Measurements from ENCODE around the gene LMNA. TPM values are rescaled to one million over a fixed set of nuclear protein-coding genes. Genes with fewer than 3 reads are reported as not detected.
A peak's percentile ranks its signal among the peaks of the same experiment; 100 is the strongest.
"Not testable (repeated sequence)": the region's sequence is repeated elsewhere in the genome, so short reads cannot be mapped to it uniquely, and the experiment has no call there.

Gene LMNA
- total RNA-seq, 1 experiment from 2014 or later = 2,065 TPM

- peak; percentile 75 for DNase-seq (ENCODE audit: low spot score)
Observed at GRCh38 chr1:156104065-156104810, 10.3 kb upstream of the LMNA start.

GRCh38 chr1:156104861-156105832 is 9.4 kb upstream of the LMNA start:
- no peak for DNase-seq (ENCODE audit: low spot score)

GRCh38 chr1:156106624-156107488 is 7.7 kb upstream of the LMNA start:
- DNase-seq (ENCODE audit: low spot score) = no peak

- DNase-seq (ENCODE audit: low spot score) = no peak
Observed at GRCh38 chr1:156108057-156108456, 6.5 kb upstream of the LMNA start.

- DNase-seq (ENCODE audit: low spot score) = no peak
Observed at GRCh38 chr1:156108664-156109241, 5.8 kb upstream of the LMNA start.

- no peak for DNase-seq (ENCODE audit: low spot score)
Observed at GRCh38 chr1:156110252-156110651, 4.3 kb upstream of the LMNA start.

- no peak for DNase-seq (ENCODE audit: low spot score)
Observed at GRCh38 chr1:156111355-156111962, 3.1 kb upstream of the LMNA start.

- no peak for DNase-seq (ENCODE audit: low spot score)
Observed at GRCh38 chr1:156112276-156113137, 2.0 kb upstream of the LMNA start.

GRCh38 chr1:156113282-156113950 is 1.1 kb upstream of the LMNA start:
- no peak for DNase-seq (ENCODE audit: low spot score)

GRCh38 chr1:156114919-156115513 is 505 bp downstream of the LMNA start:
- DNase-seq (ENCODE audit: low spot score) = no peak

- DNase-seq (ENCODE audit: low spot score) = peak; percentile 92
Observed at GRCh38 chr1:156115514-156116374, 1.2 kb downstream of the LMNA start.

GRCh38 chr1:156116731-156117130 is 2.2 kb downstream of the LMNA start:
- DNase-seq (ENCODE audit: low spot score) = not testable (repeated sequence)

GRCh38 chr1:156117414-156118176 is 3.1 kb downstream of the LMNA start:
- DNase-seq (ENCODE audit: low spot score) = no peak

GRCh38 chr1:156118177-156118868 is 3.8 kb downstream of the LMNA start:
- peak; percentile 67 for DNase-seq (ENCODE audit: low spot score)

GRCh38 chr1:156119503-156120209 is 5.1 kb downstream of the LMNA start:
- DNase-seq (ENCODE audit: low spot score) = peak; percentile 93

GRCh38 chr1:156120318-156120717 is 5.8 kb downstream of the LMNA start:
- no peak for DNase-seq (ENCODE audit: low spot score)
